Naive B cell (primary cell): ENCODE measurements around the gene DUSP10. TPM values are rescaled to one million over a fixed set of nuclear protein-coding genes. Genes with fewer than 3 reads are reported as not detected.

Source experiments
- ATAC-seq, 2 donors: fragments of 150-1000 bp; cut with Tn5 transposase; 2 replicates each; pipeline ENCODE4 v1.10.0; 2021; ENCODE audit warnings: low read depth in 2 of 2, mild to moderate bottlenecking in 2 of 2, moderate library complexity in 2 of 2
- DNase-seq: peaks from one replicate; pipeline ENCODE4 v3.0.0; 2022
- H3K27ac Mint-ChIP-seq, 6 donors: one replicate each; pipeline ENCODE4 v1.8.0; 2020 to 2022; ENCODE audit warnings: mild to moderate bottlenecking in 6 of 6, mixed read lengths in 6 of 6, moderate library complexity in 5 of 6, inconsistent platforms in 2 of 6
- H3K27me3 Mint-ChIP-seq, 3 donors: one replicate each; pipeline ENCODE4 v1.8.0; 2021 to 2022; ENCODE audit warnings: mixed read lengths in 3 of 3, mild to moderate bottlenecking in 1 of 3
- H3K36me3 Mint-ChIP-seq, 2 donors: one replicate each; pipeline ENCODE4 v1.8.0; 2020 to 2022; ENCODE audit warnings: mixed read lengths in 2 of 2, inconsistent platforms in 1 of 2, mild to moderate bottlenecking in 1 of 2
- H3K4me1 Mint-ChIP-seq, 3 donors: one replicate each; pipeline ENCODE4 v1.8.0; 2020 to 2022; ENCODE audit warnings: mixed read lengths in 3 of 3, inconsistent platforms in 1 of 3, mild to moderate bottlenecking in 1 of 3, moderate library complexity in 1 of 3
- H3K4me3 Mint-ChIP-seq, 8 donors: one replicate each; pipeline ENCODE4 v1.8.0; 2020 to 2022; ENCODE audit warnings: mild to moderate bottlenecking in 8 of 8, mixed read lengths in 8 of 8, moderate library complexity in 8 of 8, inconsistent platforms in 2 of 8
- H3K9me3 Mint-ChIP-seq, 7 donors: one replicate each; pipeline ENCODE4 v1.8.0; 2020 to 2022; ENCODE audit warnings: mixed read lengths in 7 of 7, mild to moderate bottlenecking in 5 of 7, inconsistent platforms in 2 of 7, moderate library complexity in 1 of 7
- polyA plus RNA-seq, 6 donors: library from polyadenylated mRNA; unstranded; fragments of 300-500 nt; fragmentation: Illumina TruSeq; gene quantifications; one replicate each; pipeline ENCODE4 v1.2.3, GENCODE V29; 2021; ENCODE audit warnings: low read depth in 6 of 6

Gene DUSP10
- polyA plus RNA-seq, 6 donors from 2014 or later: 2.7 to 23.1 (median 10.0) TPM

DNA sequence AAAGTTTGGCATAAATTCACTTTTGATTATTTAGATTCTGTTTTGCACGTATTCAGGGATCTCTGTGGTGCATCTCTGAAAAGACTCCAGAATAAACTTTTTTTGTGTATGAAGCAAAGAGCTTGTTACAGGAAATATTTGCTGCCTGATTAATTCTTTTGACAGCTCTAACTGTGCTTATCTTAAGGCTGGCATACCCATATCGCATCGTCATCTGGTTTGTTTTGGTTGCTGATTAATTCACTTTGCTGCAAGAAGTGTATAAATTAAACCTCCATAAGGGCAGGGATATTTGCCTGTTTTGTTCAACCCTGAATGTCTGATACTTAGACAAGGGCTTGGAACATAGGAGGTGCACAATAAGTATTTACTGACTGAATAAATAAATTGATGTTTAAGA is 17.5 kb upstream of the DUSP10 start:
- no peaks in the 10 kb centered on the region for H3K27me3 Mint-ChIP-seq
- peaks cover 16 to 38% (median 18%) of the 10 kb centered on the region in 3 donors for H3K4me1 Mint-ChIP-seq
- no peak overlapping the region for H3K4me3 Mint-ChIP-seq
- H3K36me3 Mint-ChIP-seq: no peaks in the 10 kb centered on the region
- H3K9me3 Mint-ChIP-seq: no peaks in the 10 kb centered on the region
- ATAC-seq (no peak), DNase-seq (no peak)
- H3K27ac Mint-ChIP-seq: no peak overlapping the region

DNA sequence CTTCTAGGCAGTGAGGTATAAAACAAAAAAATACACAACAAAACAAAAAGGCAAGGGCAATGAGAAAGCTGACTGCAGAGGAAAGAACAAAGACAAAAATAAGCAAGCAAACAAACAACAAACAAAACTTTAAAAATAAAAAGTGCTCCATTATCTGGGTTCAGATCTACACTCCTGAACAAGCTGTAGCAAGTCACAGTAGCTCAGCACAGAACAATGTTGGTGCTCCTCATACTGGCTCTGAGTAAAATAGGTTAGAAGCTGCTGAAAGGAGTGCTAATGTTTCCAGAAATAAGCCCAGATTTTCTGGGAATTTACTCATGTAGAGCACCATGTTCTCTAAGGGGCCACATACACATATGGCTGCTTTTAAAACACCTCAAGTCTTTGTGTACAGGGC is 16.6 kb upstream of the DUSP10 start:
- DNase-seq: no peak
- Mint-ChIP-seq H3K27me3 (no peaks in the 10 kb centered on the region), H3K27ac (no peak overlapping the region)

DNA sequence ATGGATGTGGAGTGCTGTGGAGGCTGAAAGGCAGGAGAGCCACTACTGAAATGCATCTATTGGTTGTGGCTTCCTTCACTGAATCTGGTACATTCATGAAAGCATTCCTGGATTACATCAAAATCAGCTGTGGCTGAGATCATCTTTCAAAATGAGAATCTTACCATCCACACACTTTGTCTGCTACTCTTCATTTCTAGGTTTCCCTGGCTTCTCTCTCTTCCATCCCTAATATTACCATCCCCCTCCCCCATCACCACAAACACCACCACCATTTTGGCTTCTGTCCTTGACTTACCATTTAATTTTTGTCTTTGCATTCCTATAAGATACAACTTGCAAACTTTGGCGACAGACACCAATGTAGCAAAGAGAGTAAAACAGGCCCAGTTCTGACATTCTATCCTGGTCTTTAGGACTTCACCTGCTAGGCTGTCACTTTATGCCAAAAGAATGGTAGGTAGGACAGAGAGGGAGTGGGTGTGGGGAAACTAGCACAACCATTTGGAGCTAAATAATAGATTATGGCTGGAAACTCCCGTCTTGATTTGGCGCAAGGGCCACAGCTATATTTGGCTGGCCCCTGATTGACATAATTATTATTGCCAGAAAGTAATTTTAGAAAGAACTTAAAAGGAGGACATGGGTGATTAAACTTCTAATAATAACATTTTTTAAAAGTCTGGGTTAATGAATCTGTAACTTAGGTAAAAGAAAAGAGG is 15.1 kb upstream of the DUSP10 start:
- H3K36me3 Mint-ChIP-seq: no peaks in the 10 kb centered on the region
- H3K4me1 Mint-ChIP-seq: peaks cover 16 to 42% (median 26%) of the 10 kb centered on the region in 3 donors
- ATAC-seq: no peak
- H3K27me3 Mint-ChIP-seq: no peaks in the 10 kb centered on the region
- peak overlapping the region in 2 of 6 donors; percentile 9 to 78 for H3K27ac Mint-ChIP-seq
- no peak overlapping the region for H3K4me3 Mint-ChIP-seq
- H3K9me3 Mint-ChIP-seq: peaks cover 0 to 5% (median 0%) of the 10 kb centered on the region in 7 donors
- no peak for DNase-seq

More for the DNA sequence above, 16.6 kb upstream of the DUSP10 start:
- Mint-ChIP-seq H3K9me3 (peaks cover 0 to 5% (median 0%) of the 10 kb centered on the region in 7 donors), H3K4me1 (peaks cover 16 to 46% (median 26%) of the 10 kb centered on the region in 3 donors), H3K4me3 (no peak overlapping the region), H3K36me3 (no peaks in the 10 kb centered on the region)
- ATAC-seq: no peak

DNA sequence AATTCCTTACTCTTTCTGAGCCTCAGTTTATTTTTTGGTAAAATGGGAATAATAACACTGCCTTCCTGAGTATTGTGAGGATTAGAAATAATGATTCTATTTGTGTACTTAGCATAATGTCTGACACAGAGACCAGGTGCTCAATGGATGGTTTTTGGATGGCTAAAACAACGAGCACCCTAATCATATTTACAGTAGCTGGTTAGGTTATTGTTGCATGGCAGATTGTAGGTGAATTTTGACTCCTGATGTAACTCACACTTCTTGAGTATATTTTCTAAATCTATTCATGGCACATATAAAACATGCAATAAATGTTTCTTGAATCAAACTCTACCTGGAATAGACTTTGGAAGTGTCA is 11.9 kb upstream of the DUSP10 start:
- peak overlapping the region in 5 of 6 donors; percentile 19 to 94 (median 79) for H3K27ac Mint-ChIP-seq
- H3K4me1 Mint-ChIP-seq: peaks cover 12 to 42% (median 36%) of the 10 kb centered on the region in 3 donors
- peak overlapping the region in 4 of 8 donors; percentile 4 to 75 (median 42) for H3K4me3 Mint-ChIP-seq
- no peaks in the 10 kb centered on the region for H3K36me3 Mint-ChIP-seq
- H3K9me3 Mint-ChIP-seq: peaks cover 0 to 5% (median 0%) of the 10 kb centered on the region in 7 donors
- DNase-seq (no peak), ATAC-seq (no peak)
- no peaks in the 10 kb centered on the region for H3K27me3 Mint-ChIP-seq

DNA sequence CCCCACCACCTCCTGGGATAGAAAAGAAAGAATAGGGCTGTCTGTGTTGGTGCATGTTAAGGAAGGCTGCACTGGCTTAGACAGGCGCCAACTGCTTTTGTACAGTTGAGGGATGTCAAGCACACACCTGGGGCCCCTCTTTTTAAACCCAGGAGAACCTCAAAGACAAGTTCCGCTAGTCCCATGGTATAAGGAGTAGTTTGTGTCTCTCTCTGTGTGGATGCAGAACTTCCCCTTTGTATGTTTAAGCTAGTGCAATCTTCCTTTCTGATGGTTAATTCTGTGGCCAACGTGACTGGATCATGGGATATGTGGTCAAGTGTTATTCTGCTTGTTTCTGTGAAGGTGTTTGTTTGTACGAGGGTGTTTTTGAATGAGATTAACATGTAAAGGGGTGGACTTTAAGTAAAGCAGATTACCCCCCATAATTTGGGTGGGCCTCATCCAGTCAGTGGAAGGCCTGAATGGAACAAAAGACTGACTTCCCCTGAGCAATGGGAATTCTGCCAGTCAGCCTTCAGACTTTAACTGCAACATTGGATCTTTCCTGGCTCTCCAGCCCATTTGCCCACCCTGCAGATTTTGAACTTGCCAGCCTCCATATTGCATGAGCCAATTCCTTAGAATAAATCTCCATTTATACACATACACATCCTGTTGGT is 9.5 kb upstream of the DUSP10 start:
- peaks cover 12 to 38% (median 35%) of the 10 kb centered on the region in 3 donors for H3K4me1 Mint-ChIP-seq
- no peak overlapping the region for H3K4me3 Mint-ChIP-seq
- ATAC-seq: no peak
- peaks cover 0 to 5% (median 0%) of the 10 kb centered on the region in 7 donors for H3K9me3 Mint-ChIP-seq
- H3K27me3 Mint-ChIP-seq: no peaks in the 10 kb centered on the region
- no peaks in the 10 kb centered on the region for H3K36me3 Mint-ChIP-seq
- no peak for DNase-seq
- peak overlapping the region in 1 of 6 donors; percentile 46 for H3K27ac Mint-ChIP-seq

DNA sequence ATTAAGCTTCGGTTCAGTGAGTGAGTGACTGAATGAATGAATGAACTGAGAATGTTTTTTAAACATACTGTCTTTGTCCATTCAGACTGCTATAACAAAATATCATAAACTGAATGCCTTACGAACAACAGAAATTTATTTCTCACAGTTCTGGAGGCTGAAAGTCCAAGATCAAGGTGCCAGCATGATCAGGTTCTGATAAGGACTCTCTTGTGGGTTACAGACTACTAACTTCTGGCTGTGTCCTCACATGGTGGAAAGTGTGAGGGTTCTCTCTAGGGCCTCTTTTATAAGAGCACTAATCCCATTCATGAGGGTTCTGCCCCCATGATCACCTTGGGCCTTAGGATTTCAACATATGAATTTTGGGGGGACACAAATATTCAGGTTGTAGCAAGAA is 7.1 kb upstream of the DUSP10 start:
- peaks cover under 1 to 18% (median 16%) of the 10 kb centered on the region in 3 donors for H3K4me1 Mint-ChIP-seq
- no peaks in the 10 kb centered on the region for H3K27me3 Mint-ChIP-seq
- peaks cover 0 to 4% (median 0%) of the 10 kb centered on the region in 7 donors for H3K9me3 Mint-ChIP-seq
- H3K27ac Mint-ChIP-seq: no peak overlapping the region
- no peaks in the 10 kb centered on the region for H3K36me3 Mint-ChIP-seq
- DNase-seq (no peak), ATAC-seq (no peak)
- no peak overlapping the region for H3K4me3 Mint-ChIP-seq

DNA sequence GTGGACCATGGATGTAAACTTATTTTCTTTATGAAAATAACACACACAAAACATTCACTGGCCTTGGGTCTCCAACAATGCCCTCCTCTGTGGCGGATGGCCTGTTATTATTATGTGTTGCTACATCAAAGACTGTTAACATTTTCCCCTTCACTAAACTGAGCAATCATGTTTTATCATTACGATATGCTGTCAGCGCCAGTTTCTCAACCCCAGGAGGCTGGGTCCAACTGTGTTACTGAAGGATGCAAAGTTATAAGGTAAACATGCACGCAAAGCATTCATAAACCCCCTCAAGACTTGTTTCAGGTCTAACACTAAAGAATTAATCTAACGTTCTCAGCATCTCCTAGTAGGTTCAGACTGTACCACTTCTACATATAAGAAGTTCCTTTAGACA is 6.0 kb upstream of the DUSP10 start:
- Mint-ChIP-seq H3K4me3 (no peak overlapping the region), H3K4me1 (peaks cover 8 to 22% (median 22%) of the 10 kb centered on the region in 3 donors), H3K27ac (peak overlapping the region in 2 of 6 donors; percentile 9 to 67), H3K9me3 (no peaks in the 10 kb centered on the region), H3K36me3 (no peaks in the 10 kb centered on the region), H3K27me3 (no peaks in the 10 kb centered on the region)
- no peak for ATAC-seq
- DNase-seq: no peak

DNA sequence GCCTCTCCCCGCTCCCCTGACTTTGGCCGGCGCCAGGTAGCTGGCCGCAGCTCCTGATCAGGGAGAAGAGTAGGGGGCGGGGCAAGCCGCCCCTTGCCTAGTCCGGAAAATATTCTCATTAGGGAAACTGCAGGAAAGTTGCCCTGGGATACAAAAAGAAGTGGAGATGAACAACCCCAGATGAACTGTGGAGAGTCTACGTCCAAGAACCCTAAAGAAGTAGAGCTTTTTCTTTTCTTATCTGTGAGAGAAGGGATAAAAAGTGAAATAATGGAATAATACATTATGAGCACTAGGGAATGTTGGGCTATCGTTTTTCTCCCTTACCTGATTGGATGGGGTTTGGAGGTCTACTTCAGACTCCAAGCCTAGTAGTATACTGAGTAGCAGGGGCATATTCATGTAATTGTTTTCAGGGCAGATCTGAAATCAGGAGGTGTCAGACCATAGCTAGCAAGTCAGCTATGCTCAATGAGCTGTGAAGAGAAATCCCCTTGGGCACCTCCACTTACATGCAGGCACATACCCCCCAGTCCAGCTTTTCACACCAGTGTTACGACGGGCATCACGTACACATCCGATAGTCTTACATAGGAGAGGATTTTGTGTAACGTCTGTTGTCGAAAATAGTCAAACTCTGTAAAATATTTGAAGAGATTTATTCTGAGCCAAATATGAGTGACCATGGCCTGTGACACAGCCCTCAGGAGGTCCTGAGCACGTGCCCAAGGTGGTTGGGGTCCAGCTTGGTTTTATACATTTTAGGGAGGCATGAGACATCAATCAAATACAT is 1.7 kb upstream of the DUSP10 start:
- H3K4me1 Mint-ChIP-seq: peaks cover 8 to 19% (median 12%) of the 10 kb centered on the region in 3 donors
- H3K4me3 Mint-ChIP-seq: peak overlapping the region in 5 of 8 donors; percentile 88 to 93 (median 90)
- H3K36me3 Mint-ChIP-seq: peaks cover 0 to 5% of the 10 kb centered on the region in 2 donors
- no peaks in the 10 kb centered on the region for H3K9me3 Mint-ChIP-seq
- DNase-seq: peak; percentile 55
- H3K27ac Mint-ChIP-seq: peak overlapping the region in 5 of 6 donors; percentile 86 to 98 (median 92)
- H3K27me3 Mint-ChIP-seq: no peaks in the 10 kb centered on the region
- ATAC-seq: peak; percentile 6 to 20

DNA sequence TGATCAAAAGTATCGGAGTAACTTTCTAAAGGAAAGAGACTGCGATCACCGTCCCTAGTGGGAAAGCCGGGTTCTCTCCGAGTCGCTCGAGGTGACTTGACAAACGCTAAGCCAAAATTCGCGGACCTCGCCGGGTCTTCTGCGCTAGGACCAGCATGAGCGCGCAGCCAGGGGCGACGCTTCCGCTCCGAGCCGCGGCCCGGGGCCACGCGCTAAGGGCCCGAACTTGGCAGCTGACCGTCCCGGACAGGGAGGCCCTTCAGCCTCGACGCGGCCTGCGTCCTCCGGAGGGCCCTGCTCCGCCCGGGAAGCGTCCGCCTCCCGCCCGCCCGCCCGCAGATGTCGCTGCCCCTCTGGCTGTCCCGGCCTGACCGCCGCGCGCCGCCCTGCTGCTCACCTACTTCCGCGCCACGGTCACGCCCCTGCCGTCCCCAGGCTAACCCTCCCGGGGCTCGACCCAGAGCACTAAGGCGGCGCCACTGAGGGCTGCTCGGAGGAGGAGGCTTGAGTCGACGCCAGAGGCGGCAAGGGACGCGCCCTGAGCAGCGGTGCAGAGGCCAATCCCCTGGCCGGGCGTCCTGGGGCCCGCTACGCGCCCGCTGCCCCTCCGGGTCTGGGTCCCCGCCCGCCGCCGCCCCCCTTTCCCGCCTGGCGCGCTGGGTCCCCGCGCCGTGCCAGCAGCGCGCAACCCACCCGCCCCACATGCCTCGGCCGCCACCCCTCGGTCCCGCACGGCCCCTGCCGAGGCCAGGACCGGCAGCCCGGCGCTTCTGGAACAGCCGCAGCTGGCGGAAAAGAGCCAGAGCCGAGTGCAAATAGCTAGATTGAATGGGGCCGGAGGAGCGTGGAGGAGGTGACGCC is 896 bp upstream of the DUSP10 start:
- Mint-ChIP-seq H3K36me3 (peaks cover 3 to 7% of the 10 kb centered on the region in 2 donors), H3K4me3 (peak overlapping the region in 5 of 8 donors; percentile 88 to 93 (median 90)), H3K27ac (peak overlapping the region in 5 of 6 donors; percentile 86 to 98 (median 92)), H3K9me3 (no peaks in the 10 kb centered on the region), H3K4me1 (peaks cover 10 to 21% (median 12%) of the 10 kb centered on the region in 3 donors), H3K27me3 (no peaks in the 10 kb centered on the region)
- peak; percentile 82 for DNase-seq
- peak; percentile 48 to 51 for ATAC-seq

DNA sequence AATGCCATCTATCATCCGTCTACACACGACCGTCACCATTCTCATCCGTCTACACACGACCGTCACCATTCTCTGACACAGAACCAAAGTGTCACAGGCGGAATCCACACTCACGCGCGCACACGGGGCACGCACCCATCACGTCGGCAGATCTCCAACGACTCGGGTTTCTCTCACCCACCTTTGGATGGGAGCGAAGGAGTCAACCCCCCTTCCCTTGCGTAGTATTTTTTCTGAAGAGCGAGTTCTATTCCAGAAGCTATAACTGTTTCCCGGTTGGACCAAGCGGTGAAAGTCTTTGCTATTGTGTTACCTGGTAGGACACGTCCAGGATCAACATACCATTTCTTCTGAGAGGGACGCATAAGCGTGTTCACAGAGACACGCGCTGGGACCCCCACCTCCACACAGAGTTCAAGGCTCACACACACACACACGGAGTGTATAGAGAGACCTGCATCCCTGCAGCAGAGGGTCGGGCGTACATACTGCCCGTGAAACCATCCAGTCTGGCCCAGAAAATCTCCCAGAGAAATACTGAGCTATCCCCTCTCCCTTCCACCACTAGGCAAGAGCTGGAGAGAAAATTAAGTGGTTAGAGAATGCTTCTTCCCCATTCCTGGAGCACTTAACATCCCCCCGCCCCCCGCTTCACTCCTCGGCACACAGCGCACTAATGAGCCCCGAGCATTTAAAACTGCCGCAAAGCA is 741 bp downstream of the DUSP10 start:
- Mint-ChIP-seq H3K4me3 (no peak overlapping the region), H3K36me3 (peaks cover 12 to 15% of the 10 kb centered on the region in 2 donors), H3K4me1 (peaks cover 12 to 30% (median 20%) of the 10 kb centered on the region in 3 donors), H3K27ac (no peak overlapping the region), H3K9me3 (no peaks in the 10 kb centered on the region), H3K27me3 (no peaks in the 10 kb centered on the region)
- peak; percentile 14 for DNase-seq
- peak; percentile 0 for ATAC-seq

DNA sequence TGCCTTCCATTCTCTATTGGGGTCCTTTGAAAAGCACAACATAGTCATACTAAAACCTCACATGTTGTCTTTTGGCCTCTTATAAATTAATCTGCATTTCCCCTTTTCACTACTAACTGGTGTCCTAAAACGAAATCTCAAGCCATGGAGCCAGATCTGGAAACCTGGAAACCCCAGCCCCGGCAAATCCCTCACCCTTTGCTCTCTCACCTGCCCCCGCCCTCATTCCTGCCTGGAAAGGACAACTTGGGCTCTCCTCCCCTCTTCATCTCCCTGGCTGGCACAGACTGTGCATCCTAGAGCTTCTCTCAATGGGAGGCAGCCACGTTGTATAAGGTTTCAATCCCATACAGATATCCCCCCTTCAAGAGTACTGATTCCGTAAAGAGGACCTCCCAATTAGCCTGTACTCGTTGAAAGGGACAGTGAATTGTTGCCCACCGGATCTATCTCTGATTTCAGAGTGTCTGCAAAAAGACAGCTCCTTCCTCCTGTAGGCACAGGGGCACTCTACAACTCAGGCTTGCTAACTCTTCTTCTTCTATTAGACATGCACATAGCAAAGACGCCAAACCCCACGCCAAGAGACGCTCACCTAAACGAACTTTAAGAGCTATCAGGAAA is 1.4 kb downstream of the DUSP10 start:
- DNase-seq: no peak
- H3K9me3 Mint-ChIP-seq: no peaks in the 10 kb centered on the region
- peaks cover 12 to 19% of the 10 kb centered on the region in 2 donors for H3K36me3 Mint-ChIP-seq
- peaks cover 12 to 30% (median 22%) of the 10 kb centered on the region in 3 donors for H3K4me1 Mint-ChIP-seq
- ATAC-seq: no peak
- H3K4me3 Mint-ChIP-seq: no peak overlapping the region
- H3K27ac Mint-ChIP-seq: no peak overlapping the region
- no peaks in the 10 kb centered on the region for H3K27me3 Mint-ChIP-seq

DNA sequence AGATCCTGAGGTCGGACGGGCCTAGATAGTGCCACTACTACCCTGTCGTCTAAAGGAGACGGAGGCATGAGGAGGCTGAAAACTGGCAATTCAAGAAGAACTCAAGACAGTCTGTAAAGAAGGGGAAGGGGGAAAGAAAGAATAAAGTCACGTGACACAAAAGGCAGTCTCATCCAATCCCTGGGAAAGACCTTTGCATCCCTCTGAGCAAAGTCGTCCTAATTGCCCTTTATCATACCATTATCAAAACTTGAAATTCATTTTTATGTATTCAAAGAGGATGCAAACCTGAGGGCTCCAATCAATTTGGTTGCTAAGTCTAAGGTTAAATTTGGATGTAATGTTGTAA is 2.2 kb downstream of the DUSP10 start:
- DNase-seq: no peak
- Mint-ChIP-seq H3K27ac (peak overlapping the region in 1 of 6 donors; percentile 53), H3K4me1 (peaks cover 16 to 35% (median 27%) of the 10 kb centered on the region in 3 donors), H3K9me3 (no peaks in the 10 kb centered on the region), H3K4me3 (peak overlapping the region in 2 of 8 donors; percentile 32 to 38), H3K27me3 (no peaks in the 10 kb centered on the region), H3K36me3 (peaks cover 12 to 19% of the 10 kb centered on the region in 2 donors)
- no peak for ATAC-seq
